B cell (primary cell): ENCODE data around the gene TMEM234. TPM values are rescaled to one million over a fixed set of nuclear protein-coding genes. Genes with fewer than 3 reads are reported as not detected.

Experiments used
- ATAC-seq: fragments of 200-7000 bp; cut with Tn5 transposase; one replicate; pipeline ENCODE4 v1.10.0; 2021; ENCODE audit warnings: low read depth, mild to moderate bottlenecking, moderate number of reproducible peaks, moderate library complexity
- CTCF ChIA-PET: fragments of 350-600 bp; sonication (Branson Sonifier 250); formaldehyde crosslinking; loops from one replicate; lab custom pipeline; 2021; ENCODE audit warnings: antibody characterized with exemption, inconsistent platforms; lab: Charles Lee
- POLR2A ChIA-PET: fragments of 350-600 bp; sonication (Branson Sonifier 250); formaldehyde crosslinking; loops from one replicate; lab custom pipeline; 2021; ENCODE audit warnings: antibody characterized with exemption; lab: Charles Lee
- DNase-seq: peaks from one replicate; pipeline ENCODE4 v3.0.0; 2013
- H2AFZ ChIP-seq: 2 replicates; pipeline ENCODE4 v1.6.1; 2012; ENCODE audit warnings: mild to moderate bottlenecking, low read depth, low read length; ENCODE audit not compliant: insufficient read depth, poor library complexity, severe bottlenecking
- H3K27ac ChIP-seq, 2 donors: 1 replicate in 1 of 2; 2 replicates in 1 of 2; pipeline ENCODE4 v1.5.1; 2012 to 2013; ENCODE audit warnings: low read length in 2 of 2, mild to moderate bottlenecking in 2 of 2, moderate library complexity in 1 of 2
- H3K27me3 ChIP-seq, 4 experiments: fragments of 200-600 bp in 1 of 4; sonication (generic) in 1 of 4; replicated peaks in 1 of 4; 1 replicate in 2 of 4; 2 replicates in 2 of 4; pipeline versions ENCODE4 v1.6.1 to v1.7.0; 2013 to 2016; ENCODE audit warnings: low read length in 3 of 4, mild to moderate bottlenecking in 2 of 4, mixed read lengths in 1 of 4, moderate library complexity in 1 of 4; ENCODE audit not compliant: insufficient read depth in 4 of 4, control insufficient read depth in 3 of 4; ENCODE audit errors: control extremely low read depth in 1 of 4
- H3K36me3 ChIP-seq, 2 experiments: replicated peaks in 1 of 2; 1 replicate in 1 of 2; 2 replicates in 1 of 2; pipeline versions ENCODE4 v1.6.1 to v1.7.1; 2013; ENCODE audit warnings: low read length in 1 of 2; ENCODE audit not compliant: insufficient read depth in 2 of 2, control insufficient read depth in 1 of 2; ENCODE audit errors: control extremely low read depth in 1 of 2, extremely low read depth in 1 of 2
- H3K4me1 ChIP-seq, 2 donors: fragments of 200-600 bp in 1 of 2; sonication (generic) in 1 of 2; 1 replicate in 1 of 2; 2 replicates in 1 of 2; pipeline versions ENCODE4 v1.5.1 to v1.6.1; 2013 to 2017; ENCODE audit warnings: low read length in 2 of 2; ENCODE audit not compliant: control insufficient read depth in 2 of 2, insufficient read depth in 2 of 2
- H3K4me2 ChIP-seq: replicated peaks from 2 replicates; pipeline ENCODE3; 2012; ENCODE audit warnings: mild to moderate bottlenecking, low read depth, low read length; ENCODE audit not compliant: poor library complexity, severe bottlenecking
- H3K4me3 ChIP-seq, 5 experiments: fragments of 200-600 bp in 1 of 5; sonication (generic) in 1 of 5; 1 replicate in 3 of 5; 2 replicates in 2 of 5; pipeline versions ENCODE4 v1.5.1 to v1.7.0; 2011 to 2016; ENCODE audit warnings: low read length in 4 of 5, mild to moderate bottlenecking in 4 of 5, low read depth in 2 of 5, control low read depth in 1 of 5, moderate library complexity in 1 of 5; ENCODE audit not compliant: insufficient read depth in 1 of 5; ENCODE audit errors: control extremely low read depth in 1 of 5, extremely low read depth in 1 of 5
- H3K79me2 ChIP-seq: fragments of 200-600 bp; sonication (generic); one replicate; pipeline ENCODE4 v1.6.0; 2016; ENCODE audit warnings: low read length; ENCODE audit not compliant: control insufficient read depth, insufficient read depth
- H3K9ac ChIP-seq: fragments of 200-600 bp; sonication (generic); 2 replicates; pipeline ENCODE4 v1.6.1; 2017; ENCODE audit warnings: mild to moderate bottlenecking, low read length, moderate library complexity
- H3K9me3 ChIP-seq, 3 donors: one replicate each; pipeline versions ENCODE4 v1.6.1 to v1.7.1; 2013; ENCODE audit warnings: low read length in 2 of 3; ENCODE audit not compliant: control insufficient read depth in 2 of 3, insufficient read depth in 1 of 3; ENCODE audit errors: control extremely low read depth in 1 of 3
- H4K20me1 ChIP-seq: 2 replicates; pipeline ENCODE4 v1.6.0; 2012; ENCODE audit warnings: mild to moderate bottlenecking, low read length; ENCODE audit not compliant: insufficient read depth, control insufficient read depth, poor library complexity, severe bottlenecking
- H3K27ac Mint-ChIP-seq: one replicate; pipeline ENCODE4 v1.8.0; 2021; ENCODE audit warnings: mixed read lengths
- H3K27me3 Mint-ChIP-seq: one replicate; pipeline ENCODE4 v1.8.0; 2021; ENCODE audit warnings: mixed read lengths
- H3K4me1 Mint-ChIP-seq: one replicate; pipeline ENCODE4 v1.8.0; 2021; ENCODE audit warnings: mixed read lengths
- H3K4me3 Mint-ChIP-seq: one replicate; pipeline ENCODE4 v1.8.0; 2021; ENCODE audit warnings: mixed read lengths
- H3K9me3 Mint-ChIP-seq: one replicate; pipeline ENCODE4 v1.8.0; 2022; ENCODE audit warnings: mixed read lengths; ENCODE audit not compliant: insufficient read depth
- CTCF ChIP-seq: fragments of 200-600 bp; IDR thresholded peaks from one replicate; pipeline ENCODE4 v1.8.0; 2022; ENCODE audit warnings: antibody characterized with exemption, mild to moderate bottlenecking
- EZH2 ChIP-seq: IDR thresholded peaks from 2 replicates; pipeline ENCODE4 v1.6.1; 2012; ENCODE audit warnings: borderline replicate concordance, low read depth, mild to moderate bottlenecking, moderate library complexity, low read length; ENCODE audit not compliant: insufficient read depth, poor library complexity, severe bottlenecking
- WGBS: methylation state at CpG from one replicate; pipeline ENCODE4 v1.1.5; 2013; ENCODE audit warnings: missing lambda C conversion rate; ENCODE audit not compliant: insufficient coverage; 5-methylcytosine and 5-hydroxymethylcytosine counted together
- intact Hi-C: fragments of 100-400 bp; cut with micrococcal nuclease; formaldehyde crosslinking; loops from one replicate; pipeline ENCODE4 v1.10.0; 2022
- polyA plus RNA-seq: library from polyadenylated mRNA; depleted of rRNA; stranded (reverse); fragments of >200 nt; gene quantifications from 2 replicates; pipeline ENCODE4 v1.2.3, GENCODE V29; 2012
- total RNA-seq, 2 donors: library from RNA; stranded (reverse); fragments of 120-200 nt in 1 of 2; gene quantifications; 1 replicate in 1 of 2; 2 replicates in 1 of 2; pipeline versions ENCODE4 v1.2.3 to v1.2.4, GENCODE V29; 2013 to 2022

The TMEM234 gene
- total and polyA plus RNA-seq, 2 donors (not counting 1 experiment from before 2014, with no cell fraction given), result 22.0 to 60.8 TPM

GRCh38 chr1:32224285-32224684 lies 2.1 kb upstream of the TMEM234 start:
- no peak for DNase-seq
- H3K9ac ChIP-seq, result no peak overlapping the region
- peak overlapping the region in 1 of 2 donors; percentile 38 for H3K27ac ChIP-seq
- TF ChIP-seq EZH2 (no peak), CTCF (no peak)
- Mint-ChIP-seq H3K9me3 (no peaks in the 10 kb centered on the region), H3K27me3 (no peaks in the 10 kb centered on the region), H3K4me3 (peak overlapping the region; percentile 75), H3K4me1 (peaks cover 43% of the 10 kb centered on the region), H3K27ac (peak overlapping the region; percentile 61)
- no peak for ATAC-seq
- peaks cover 28 to 30% of the 10 kb centered on the region in 2 donors for H3K4me1 ChIP-seq
- H3K4me3 ChIP-seq, result no peak overlapping the region
- POLR2A ChIA-PET, result interaction anchor here (0.7 to 2.0 kb wide), 2 partner anchors 16 to 572 kb away, joined by 6 to 9 read pairs; no protein-coding TSS in a partner anchor
- H3K9me3 ChIP-seq, result no peaks in the 10 kb centered on the region
- no peaks in the 10 kb centered on the region for H3K27me3 ChIP-seq
- H4K20me1 ChIP-seq, result peaks cover 8% of the 10 kb centered on the region
- CTCF ChIA-PET, result interaction anchor here (0.8 to 3.6 kb wide), 3 partner anchors 16 to 93 kb away, joined by 3 to 15 read pairs (median 11); no protein-coding TSS in a partner anchor
- no peak overlapping the region for H3K4me2 ChIP-seq
- intact Hi-C loops, result no loop called here
- peaks cover 8 to 50% of the 10 kb centered on the region in 2 experiments for H3K36me3 ChIP-seq
- 100% methylated on average over 3 of the region's 4 CpGs for WGBS
- H3K79me2 ChIP-seq, result peaks cover 46% of the 10 kb centered on the region
- H2AFZ ChIP-seq, result no peak overlapping the region

GRCh38 chr1:32223683-32224082 lies 1.5 kb upstream of the TMEM234 start:
- Mint-ChIP-seq H3K4me1 (peaks cover 43% of the 10 kb centered on the region), H3K9me3 (no peaks in the 10 kb centered on the region), H3K4me3 (peak overlapping the region; percentile 97), H3K27me3 (no peaks in the 10 kb centered on the region), H3K27ac (peak overlapping the region; percentile 61)
- H3K27ac ChIP-seq, result peak overlapping the region in 1 of 2 donors; percentile 38
- CTCF ChIA-PET, result interaction anchor here (0.7 to 3.6 kb wide), 5 partner anchors 16 to 177 kb away, joined by 3 to 15 read pairs (median 4); partner anchors contain the start of gene CCDC28B
- TF ChIP-seq EZH2 (no peak), CTCF (no peak)
- H3K9ac ChIP-seq, result no peak overlapping the region
- peaks cover 8% of the 10 kb centered on the region for H4K20me1 ChIP-seq
- WGBS, result 95% methylated on average over 3 of the region's 3 CpGs
- H3K79me2 ChIP-seq, result peaks cover 46% of the 10 kb centered on the region
- H3K9me3 ChIP-seq, result no peaks in the 10 kb centered on the region
- intact Hi-C loops, result no loop called here
- no peaks in the 10 kb centered on the region for H3K27me3 ChIP-seq
- H3K4me3 ChIP-seq, result no peak overlapping the region
- no peak for ATAC-seq
- no peak overlapping the region for H2AFZ ChIP-seq
- peaks cover 7 to 46% of the 10 kb centered on the region in 2 experiments for H3K36me3 ChIP-seq
- no peak for DNase-seq
- POLR2A ChIA-PET, result interaction anchor here (1.2 to 2.0 kb wide), 2 partner anchors 17 to 93 kb away, joined by 3 to 9 read pairs; no protein-coding TSS in a partner anchor
- peaks cover 28 to 30% of the 10 kb centered on the region in 2 donors for H3K4me1 ChIP-seq
- peak overlapping the region; percentile 87 for H3K4me2 ChIP-seq
